Testis (tissue), 3 donors: ENCODE results near the gene SLC36A1. TPM values are rescaled to one million over a fixed set of nuclear protein-coding genes. Genes with fewer than 3 reads are reported as not detected.
"Not testable (repeated sequence)": the region's sequence is repeated elsewhere in the genome, so short reads cannot be mapped to it uniquely, and the experiment has no call there.

ENCODE experiments used
- DNase-seq: peaks from one replicate; pipeline ENCODE4 v3.0.0-alpha.2; 2019
- H3K27ac ChIP-seq, 2 donors: fragments of 200-600 bp; sonication (generic); one replicate each; pipeline ENCODE4 v1.5.1; 2019
- H3K27me3 ChIP-seq: fragments of 200-600 bp; sonication (generic); one replicate; pipeline ENCODE4 v1.5.1; 2019
- H3K36me3 ChIP-seq: fragments of 200-600 bp; sonication (generic); one replicate; pipeline ENCODE4 v1.5.1; 2017; ENCODE audit warnings: low read depth; ENCODE audit errors: missing control alignments
- H3K4me1 ChIP-seq: fragments of 200-600 bp; sonication (generic); one replicate; pipeline ENCODE4 v1.5.1; 2019
- H3K4me3 ChIP-seq, 2 donors: fragments of 200-600 bp; sonication (generic); one replicate each; pipeline ENCODE4 v1.5.1; 2017 to 2019
- H3K9me3 ChIP-seq: fragments of 200-600 bp; sonication (generic); one replicate; pipeline ENCODE4 v1.5.1; 2017
- POLR2A ChIP-seq: fragments of 450-650 bp; IDR thresholded peaks from one replicate; pipeline ENCODE4 v1.6.1; 2017; ENCODE audit warnings: antibody characterized with exemption, mild to moderate bottlenecking, moderate library complexity
- WGBS, 2 donors: methylation state at CpG; one replicate each; pipeline ENCODE4 v1.1.5; 2018; 5-methylcytosine and 5-hydroxymethylcytosine counted together
- intact Hi-C: fragments of 100-400 bp; cut with DNase I; formaldehyde crosslinking; loops from one replicate; pipeline ENCODE4 v1.15.1; 2023; ENCODE audit warnings: low total_unique reads
- polyA plus RNA-seq: library from polyadenylated mRNA; stranded (reverse); fragments of 350-450 nt; fragmentation: Illumina TruSeq; extraction: RNeasy Lipid Tissue Mini Kit (QIAGEN cat#74804); gene quantifications from one replicate; pipeline ENCODE4 v1.2.3, GENCODE V29; 2014; ENCODE audit warnings: low read depth, low replicate concordance; ENCODE audit not compliant: insufficient read depth
- total RNA-seq, 2 donors: library from RNA; depleted of rRNA; stranded (reverse); fragments of >200 nt; gene quantifications; one replicate each; pipeline ENCODE4 v1.2.3, GENCODE V29; 2016
- TF ChIP-seq, protein P1 (sequence below), 3 experiments: fragments of 450-650 bp in 2 of 3; fragments of 200-600 bp in 1 of 3; sonication (generic) in 1 of 3; IDR thresholded peaks; one replicate each; pipeline ENCODE4 v1.5.1; 2016 to 2019; ENCODE audit warnings: antibody characterized with exemption in 3 of 3, mild to moderate bottlenecking in 2 of 3, moderate library complexity in 1 of 3

The SLC36A1 gene
- total and polyA plus RNA-seq, 3 donors from 2014 or later: 31.2 to 33.4 (median 31.3) TPM

DNA sequence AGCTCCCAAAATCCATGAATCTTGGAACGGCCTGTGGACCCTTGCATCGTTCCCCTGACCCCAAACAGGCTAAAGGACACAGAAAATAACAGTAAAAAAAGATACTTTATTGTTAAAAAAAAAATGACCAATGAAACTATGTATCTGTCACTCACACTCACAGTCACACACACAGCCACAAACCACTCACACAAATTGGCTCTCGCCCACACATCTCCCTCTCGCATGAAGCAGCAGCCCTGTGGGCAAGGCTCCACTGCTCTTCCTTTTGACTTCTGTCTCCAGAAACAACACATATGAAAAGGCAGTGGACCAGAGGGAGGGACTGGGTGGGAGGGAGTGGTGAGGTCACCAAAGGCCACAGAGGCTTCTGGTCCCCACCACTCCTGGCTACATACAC is 56.6 kb downstream of the SLC36A1 start:
- WGBS, 2 donors: 56 to 86% methylated on average over 4 of the region's 4 CpGs

DNA sequence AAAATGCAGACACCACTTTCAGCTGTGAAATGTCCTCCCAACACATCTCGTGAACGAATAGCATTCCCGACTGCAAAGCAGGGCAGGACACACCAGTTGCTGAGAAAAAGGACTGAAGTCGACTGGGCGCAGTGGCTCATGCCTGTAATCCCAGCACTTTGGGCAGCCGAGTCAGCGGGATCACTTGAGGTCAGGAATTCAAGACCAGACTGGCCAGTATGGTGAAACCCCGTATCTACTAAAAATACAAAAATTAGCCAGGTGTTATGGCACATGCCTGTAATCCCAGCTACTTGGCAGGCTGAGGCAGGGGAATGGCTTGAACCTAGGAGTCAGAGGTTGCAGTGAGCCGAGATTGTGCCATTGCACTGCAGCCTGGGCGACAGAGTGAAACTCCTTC is 60.9 kb downstream of the SLC36A1 start:
- H3K36me3 ChIP-seq, H3K27ac ChIP-seq, H3K4me1 ChIP-seq, H3K27me3 ChIP-seq, DNase-seq, H3K9me3 ChIP-seq, H3K4me3 ChIP-seq: not testable (repeated sequence)
- intact Hi-C loops: loop anchor here (10.0 kb wide), 1 partner anchor 64 kb away; the partner anchor contains the start of gene SLC36A1
- WGBS, 2 donors: 93 to 94% methylated on average over 10 of the region's 10 CpGs

More for the DNA sequence above, 56.6 kb downstream of the SLC36A1 start:
- no peak for TF ChIP-seq POLR2A
- TF ChIP-seq, protein P1, sequence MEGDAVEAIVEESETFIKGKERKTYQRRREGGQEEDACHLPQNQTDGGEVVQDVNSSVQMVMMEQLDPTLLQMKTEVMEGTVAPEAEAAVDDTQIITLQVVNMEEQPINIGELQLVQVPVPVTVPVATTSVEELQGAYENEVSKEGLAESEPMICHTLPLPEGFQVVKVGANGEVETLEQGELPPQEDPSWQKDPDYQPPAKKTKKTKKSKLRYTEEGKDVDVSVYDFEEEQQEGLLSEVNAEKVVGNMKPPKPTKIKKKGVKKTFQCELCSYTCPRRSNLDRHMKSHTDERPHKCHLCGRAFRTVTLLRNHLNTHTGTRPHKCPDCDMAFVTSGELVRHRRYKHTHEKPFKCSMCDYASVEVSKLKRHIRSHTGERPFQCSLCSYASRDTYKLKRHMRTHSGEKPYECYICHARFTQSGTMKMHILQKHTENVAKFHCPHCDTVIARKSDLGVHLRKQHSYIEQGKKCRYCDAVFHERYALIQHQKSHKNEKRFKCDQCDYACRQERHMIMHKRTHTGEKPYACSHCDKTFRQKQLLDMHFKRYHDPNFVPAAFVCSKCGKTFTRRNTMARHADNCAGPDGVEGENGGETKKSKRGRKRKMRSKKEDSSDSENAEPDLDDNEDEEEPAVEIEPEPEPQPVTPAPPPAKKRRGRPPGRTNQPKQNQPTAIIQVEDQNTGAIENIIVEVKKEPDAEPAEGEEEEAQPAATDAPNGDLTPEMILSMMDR (IDR thresholded peaks at IDR 0.05): no peak
- Histone ChIP-seq H3K27ac (no peak overlapping the region), H3K27me3 (no peaks in the 10 kb centered on the region), H3K9me3 (no peaks in the 10 kb centered on the region), H3K4me1 (no peaks in the 10 kb centered on the region), H3K36me3 (no peaks in the 10 kb centered on the region), H3K4me3 (no peak overlapping the region)
- DNase-seq: no peak
- intact Hi-C loops: loop anchor here (10.0 kb wide), 1 partner anchor 59 kb away; the partner anchor contains the start of gene SLC36A1

- no peak for TF ChIP-seq POLR2A
- TF ChIP-seq, protein P1 (IDR thresholded peaks at IDR 0.05): no peak
- no peak overlapping the region for H3K4me3 ChIP-seq
These were observed 61.8 kb downstream of the SLC36A1 start for GRCh38 chr5:151509231-151509630.

DNA sequence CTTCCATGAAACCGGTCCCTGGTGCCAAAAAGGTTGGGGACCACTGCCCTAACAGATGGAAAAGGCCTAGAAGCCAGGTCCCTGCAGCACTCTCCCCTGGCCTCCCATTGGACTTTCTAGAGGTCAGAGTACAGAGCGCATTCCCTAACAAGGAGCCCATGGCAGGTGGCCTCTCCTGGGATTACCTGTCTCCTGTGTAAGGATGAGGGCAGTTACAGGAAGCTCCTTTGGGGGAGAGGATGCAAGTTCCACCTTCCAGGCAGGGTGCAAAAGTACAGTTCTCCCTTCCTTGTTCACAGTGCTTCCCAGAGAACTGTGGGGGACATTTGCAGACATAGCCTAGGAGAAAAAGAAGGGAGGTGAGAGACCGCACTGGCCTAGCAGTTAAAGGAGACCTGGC is 62.4 kb downstream of the SLC36A1 start:
- 97 to 100% methylated on average over 3 of the region's 3 CpGs for WGBS, 2 donors
- Histone ChIP-seq H3K27me3 (no peaks in the 10 kb centered on the region), H3K36me3 (no peaks in the 10 kb centered on the region), H3K4me1 (no peaks in the 10 kb centered on the region), H3K9me3 (no peaks in the 10 kb centered on the region), H3K27ac (no peak overlapping the region), H3K4me3 (no peak overlapping the region)
- no peak for DNase-seq
- TF ChIP-seq, protein P1 (IDR thresholded peaks at IDR 0.05): no peak
- TF ChIP-seq POLR2A: no peak
- intact Hi-C loops: loop anchor here (10.0 kb wide), 1 partner anchor 65 kb away; the partner anchor contains the start of gene SLC36A1

More at GRCh38 chr5:151509231-151509630, 61.8 kb downstream of the SLC36A1 start:
- 88 to 92% methylated on average over 5 of the region's 5 CpGs for WGBS, 2 donors
- Histone ChIP-seq H3K36me3 (no peaks in the 10 kb centered on the region), H3K9me3 (no peaks in the 10 kb centered on the region), H3K4me1 (no peaks in the 10 kb centered on the region), H3K27ac (no peak overlapping the region), H3K27me3 (no peaks in the 10 kb centered on the region)
- intact Hi-C loops: loop anchor here (10.0 kb wide), 1 partner anchor 64 kb away; the partner anchor contains the start of gene SLC36A1
- DNase-seq: no peak

DNA sequence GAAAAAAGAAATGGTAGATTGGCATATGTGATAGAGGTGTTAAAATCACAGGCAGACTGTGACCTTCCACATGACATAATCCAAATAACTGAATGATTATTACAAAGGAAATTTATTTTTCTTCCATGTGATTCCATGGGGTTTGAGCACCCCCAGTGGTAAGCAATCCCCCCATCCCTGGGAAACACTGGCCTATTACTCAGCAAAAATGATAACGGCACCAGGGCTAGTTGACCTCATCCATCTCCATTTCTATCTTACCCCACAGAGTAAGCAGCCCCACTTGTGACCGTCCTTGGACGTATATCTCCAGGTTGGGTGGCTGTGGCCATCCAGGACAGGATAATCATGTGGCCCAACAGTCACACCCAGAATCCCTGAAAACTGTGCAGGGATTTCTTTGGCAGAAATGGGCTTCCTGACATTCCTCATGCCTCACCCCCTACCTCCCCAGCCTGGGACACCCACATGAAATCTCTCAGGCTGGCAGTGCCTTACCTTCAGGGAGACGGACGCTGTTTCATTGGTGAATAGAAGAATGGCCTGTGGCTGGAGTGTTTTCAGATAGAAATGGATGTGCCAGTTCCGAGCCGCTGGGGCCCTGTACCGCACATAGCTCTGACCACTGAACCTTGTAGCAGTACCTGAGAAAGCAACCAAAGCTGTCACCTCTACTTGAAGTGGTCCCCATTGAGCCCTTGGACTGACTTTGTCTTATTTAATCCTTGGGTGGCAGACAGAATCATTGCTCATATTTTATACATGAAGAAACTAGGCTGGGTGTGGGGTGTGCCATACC is 69.9 kb downstream of the SLC36A1 start:
- Histone ChIP-seq H3K9me3 (no peaks in the 10 kb centered on the region), H3K27ac (no peak overlapping the region), H3K4me1 (no peaks in the 10 kb centered on the region), H3K27me3 (no peaks in the 10 kb centered on the region), H3K36me3 (no peaks in the 10 kb centered on the region), H3K4me3 (no peak overlapping the region)
- DNase-seq: no peak
- intact Hi-C loops: no loop called here
- TF ChIP-seq, protein P1 (IDR thresholded peaks at IDR 0.05): no peak
- no peak for TF ChIP-seq POLR2A
- WGBS, 2 donors: 93 to 95% methylated on average over 8 of the region's 8 CpGs
